ENCODE measurements around the gene ULBP3.
"Not testable (repeated sequence)": the region's sequence is repeated elsewhere in the genome, so short reads cannot be mapped to it uniquely, and the experiment has no call there.

ULBP3 gene

DNA sequence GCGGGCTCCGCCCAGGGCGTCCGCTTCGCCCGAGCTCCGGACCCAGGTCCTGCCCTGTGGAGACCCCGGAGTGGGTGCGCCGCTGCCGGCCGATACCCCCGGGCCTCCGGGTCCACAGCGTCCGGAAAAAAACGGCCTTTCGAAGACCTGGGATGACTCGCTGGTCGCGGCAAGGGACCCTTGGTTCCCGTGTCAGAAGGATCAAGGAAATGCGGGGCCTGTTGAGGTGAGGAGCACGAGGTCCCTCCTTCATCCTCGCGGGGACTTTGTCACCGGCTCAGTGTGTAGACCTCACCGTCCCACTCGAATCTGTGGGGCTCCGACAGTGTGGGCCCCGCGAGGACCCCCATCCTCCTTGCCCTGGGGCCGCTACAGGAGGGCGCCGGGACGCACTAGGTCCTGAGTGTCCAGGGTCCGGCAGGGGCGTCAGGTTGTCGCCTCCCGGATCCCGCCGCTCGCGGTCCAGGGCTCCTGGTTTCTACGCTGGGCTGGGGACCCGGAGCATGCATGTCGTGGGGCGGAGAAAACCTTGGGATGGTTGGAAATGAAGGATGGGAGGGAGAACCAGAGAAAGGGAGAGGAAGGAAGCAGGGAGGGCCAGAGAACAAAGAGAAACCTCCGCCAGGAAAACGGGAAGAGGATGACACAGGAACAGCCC, 54.2 kb downstream of the ULBP3 start:
- not testable (repeated sequence) for DNase-seq

DNA sequence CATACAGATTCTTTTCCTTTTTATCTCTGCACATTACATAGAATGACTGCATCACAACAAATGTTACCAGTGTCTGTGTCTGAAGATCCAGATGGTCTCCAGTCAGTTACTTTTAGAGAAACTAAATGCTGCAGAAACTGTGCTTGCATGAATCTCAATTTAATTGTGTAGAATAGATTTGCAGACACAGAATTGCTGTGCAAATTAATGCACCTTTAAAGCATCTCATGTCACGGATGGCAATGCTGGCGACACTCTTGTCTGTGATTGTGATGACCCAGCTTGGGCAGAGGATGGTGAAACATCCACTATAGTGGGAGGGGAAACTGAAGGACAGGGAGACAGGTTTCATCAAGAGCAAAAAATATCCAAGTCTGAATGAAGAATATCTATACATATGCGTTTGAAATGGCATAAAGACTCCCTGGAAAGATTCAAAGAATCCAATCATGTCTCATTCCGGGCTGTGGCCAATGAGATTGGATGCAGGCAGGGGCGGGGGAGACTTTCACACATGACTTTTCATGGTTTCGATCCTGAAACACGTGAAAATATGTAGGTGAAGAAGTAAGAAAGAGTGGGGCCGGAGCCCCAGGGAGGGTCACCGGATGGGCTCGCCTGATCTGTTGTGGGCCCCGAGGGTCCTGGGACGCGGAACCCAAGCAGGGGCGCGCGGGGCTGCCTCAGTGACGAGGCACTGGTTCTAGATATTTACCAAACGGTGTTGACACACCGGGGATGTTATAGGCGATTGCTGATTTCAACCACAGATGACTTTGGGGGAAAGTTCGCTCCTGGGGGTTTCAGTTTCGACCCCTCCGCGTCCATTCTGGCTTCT, 54.9 kb downstream of the ULBP3 start:
- not testable (repeated sequence) for DNase-seq

DNA sequence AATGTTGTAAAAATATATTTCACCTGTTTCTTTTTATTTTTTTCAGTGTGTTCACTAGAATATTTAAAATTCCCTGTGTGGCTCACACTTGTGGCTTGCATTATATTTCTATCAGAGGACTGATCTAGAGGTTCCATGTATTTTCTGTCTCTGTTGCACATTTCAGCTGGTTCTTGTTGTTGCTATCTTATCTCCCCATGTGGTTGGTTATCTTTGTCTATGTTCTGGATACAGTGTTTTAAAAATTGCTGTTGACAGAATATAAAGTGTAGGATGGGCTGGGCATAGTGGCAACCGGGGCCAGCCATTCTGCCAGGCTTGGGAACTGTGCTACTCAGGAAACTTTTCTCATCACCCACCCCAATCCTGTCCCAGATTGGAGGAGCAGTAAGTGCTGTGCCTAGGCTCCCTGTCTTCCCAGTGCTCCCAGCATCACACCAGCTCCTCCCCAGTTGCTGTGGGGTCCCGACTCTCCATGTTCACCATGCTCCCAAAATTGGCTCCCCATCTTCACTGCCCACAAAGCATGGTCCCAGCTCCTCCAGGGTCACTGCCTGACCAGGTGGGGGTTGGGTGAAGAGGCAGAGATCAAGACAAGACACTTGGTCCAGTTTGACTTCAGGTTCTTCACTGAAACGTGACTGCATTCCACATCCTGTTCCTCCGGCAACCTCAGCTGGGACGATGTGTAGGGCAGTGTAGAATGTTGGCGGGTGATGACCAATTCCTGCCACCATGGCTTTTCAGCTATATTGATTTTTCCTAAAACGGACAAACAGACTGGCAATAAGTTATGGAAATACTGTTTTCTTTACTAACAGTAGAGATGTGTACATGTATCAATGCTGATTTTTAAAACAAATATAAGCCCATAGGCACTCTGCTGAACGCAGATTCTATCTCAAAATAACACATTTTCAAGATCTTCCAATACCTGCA, 55.8 kb downstream of the ULBP3 start:
- DNase-seq = not testable (repeated sequence)
